ENCODE measurements around the gene RSPH10B. TPM values are rescaled to one million over a fixed set of nuclear protein-coding genes. Genes with fewer than 3 reads are reported as not detected.
A peak's percentile ranks its signal among the peaks of the same experiment; 100 is the strongest.
"Not testable (repeated sequence)": the region's sequence is repeated elsewhere in the genome, so short reads cannot be mapped to it uniquely, and the experiment has no call there.

RSPH10B gene
- total RNA-seq: 1 to 10 TPM in 1 of 4 donors, not detected in 3; 3.1 TPM

GRCh38 chr7:5970347-5970911 is at the start of gene RSPH10B:
RSPH10B (minus strand) TSS chr7:5970689; CDS start chr7:5967116, 3,573 bp downstream.
- not testable (repeated sequence) for DNase-seq, H3K4me1 ChIP-seq, H3K9me3 ChIP-seq, H3K4me3 ChIP-seq, H3K36me3 ChIP-seq, H3K27me3 ChIP-seq, H3K27ac ChIP-seq

DNA sequence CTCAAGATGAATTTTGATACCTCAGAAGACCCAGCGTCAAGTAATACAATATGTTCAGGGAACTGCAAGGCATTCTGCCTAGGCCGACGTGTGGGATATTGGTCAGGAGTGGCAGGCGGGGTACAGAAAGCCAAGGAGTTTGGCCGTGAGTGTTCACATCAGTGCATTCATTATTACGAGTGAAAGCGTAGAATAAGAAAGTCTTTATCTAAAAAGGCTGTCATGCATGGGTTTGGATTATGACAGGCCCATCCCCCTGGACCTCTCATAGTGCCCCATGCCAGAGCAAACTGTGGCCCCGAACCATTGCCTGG is 46.1 kb upstream of the RSPH10B start:
- Histone ChIP-seq H3K4me3 (no peak overlapping the region), H3K27me3 (no peaks in the 10 kb centered on the region), H3K9me3 (no peaks in the 10 kb centered on the region), H3K4me1 (peaks cover 0 to 8% (median 0%) of the 10 kb centered on the region in 4 donors), H3K36me3 (peaks cover 0 to 61% (median 0%) of the 10 kb centered on the region in 3 donors), H3K27ac (no peak overlapping the region)
- TF ChIP-seq POLR2A (IDR thresholded peaks at IDR 0.05) (no peak), CTCF (IDR thresholded peaks at IDR 0.05) (no peak)
- peak in 1 of 3 donors; percentile 14 for DNase-seq

DNA sequence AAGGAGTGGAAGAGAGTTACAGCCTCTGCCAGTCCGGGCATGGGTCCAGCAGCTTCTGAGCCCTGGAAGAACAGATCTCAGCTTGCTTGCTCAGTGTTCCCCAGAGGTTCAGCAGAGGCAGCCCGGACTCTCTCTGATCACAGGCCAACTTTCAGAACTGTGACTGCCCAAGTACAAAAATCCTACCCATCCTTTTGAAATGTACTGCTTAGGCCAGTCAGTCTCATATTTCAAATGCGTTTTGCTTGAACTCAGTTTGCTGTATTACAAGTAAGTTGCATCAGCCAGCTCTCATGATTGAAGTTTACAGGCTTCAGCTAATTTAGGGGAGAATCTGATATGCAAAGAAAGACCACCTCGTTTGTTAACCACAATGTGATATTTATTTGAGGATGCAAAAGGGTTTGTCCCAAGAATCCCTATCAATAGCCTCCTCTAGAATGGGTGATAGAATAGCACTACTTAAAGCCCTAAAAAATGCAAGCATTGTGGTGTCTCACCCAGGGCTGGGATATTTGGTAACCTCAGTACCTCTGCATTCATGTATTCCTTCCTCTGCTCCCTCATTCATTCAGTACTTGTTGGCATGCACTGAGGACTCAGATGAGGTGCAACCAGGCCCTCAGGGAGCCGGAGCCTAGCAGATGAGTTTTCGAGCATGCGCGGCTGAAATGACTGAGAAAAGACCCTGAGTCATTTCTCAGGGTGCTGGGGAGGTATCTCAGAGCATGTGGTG is 45.6 kb upstream of the RSPH10B start:
- Histone ChIP-seq H3K27me3 (no peaks in the 10 kb centered on the region), H3K4me1 (peaks cover 0 to 13% (median 0%) of the 10 kb centered on the region in 4 donors), H3K9me3 (no peaks in the 10 kb centered on the region), H3K27ac (peak overlapping the region in 1 of 4 donors; percentile 23), H3K4me3 (no peak overlapping the region), H3K36me3 (peaks cover 0 to 58% (median 0%) of the 10 kb centered on the region in 3 donors)
- TF ChIP-seq POLR2A (IDR thresholded peaks at IDR 0.05) (no peak), CTCF (IDR thresholded peaks at IDR 0.05) (no peak)
- no peak for DNase-seq

DNA sequence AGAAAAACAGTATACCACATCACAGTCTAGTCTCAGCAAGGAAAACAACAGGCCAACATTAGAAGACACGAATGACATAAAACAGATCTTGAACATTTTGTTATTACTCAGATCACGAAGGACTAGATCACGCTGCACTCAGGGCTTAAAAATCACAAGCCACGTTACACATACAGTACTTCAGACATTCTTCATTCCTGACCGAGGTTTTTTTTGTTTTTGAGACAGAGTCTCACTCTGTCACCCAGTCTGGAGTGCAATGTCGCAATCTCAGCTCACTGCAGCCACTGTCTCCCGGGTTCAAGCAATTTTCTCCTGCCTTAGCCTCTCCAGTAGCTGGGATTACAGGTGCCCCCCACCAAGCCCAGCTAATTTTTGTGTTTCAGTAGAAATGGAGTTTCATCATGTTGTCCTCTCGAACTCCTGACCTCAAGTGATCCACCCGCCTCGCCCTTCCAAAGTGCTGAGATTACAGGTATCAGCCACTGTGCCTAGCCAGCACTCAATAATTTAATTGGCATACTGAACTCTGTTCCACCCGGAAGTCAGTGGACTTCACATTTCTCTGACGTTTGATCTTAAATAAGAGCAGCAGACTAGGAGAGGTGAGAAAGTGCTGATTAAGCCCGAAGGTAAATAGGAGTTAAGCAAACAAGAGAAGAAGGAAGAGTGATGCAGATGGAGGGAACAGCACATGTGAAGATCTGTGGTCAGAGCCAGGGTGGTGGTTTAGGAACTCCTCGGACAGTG is 42.0 kb upstream of the RSPH10B start:
- peak overlapping the region in 3 of 4 donors; percentile 68 to 81 (median 78) for H3K27ac ChIP-seq
- no peak overlapping the region for H3K4me3 ChIP-seq
- peaks cover 0 to 27% (median 0%) of the 10 kb centered on the region in 3 donors for H3K36me3 ChIP-seq
- TF ChIP-seq POLR2A (IDR thresholded peaks at IDR 0.05) (no peak), CTCF (IDR thresholded peaks at IDR 0.05) (no peak)
- H3K4me1 ChIP-seq: peaks cover 0 to 31% (median 3%) of the 10 kb centered on the region in 4 donors
- peak in 2 of 3 donors; percentile 72 to 79 for DNase-seq
- no peaks in the 10 kb centered on the region for H3K27me3 ChIP-seq
- no peaks in the 10 kb centered on the region for H3K9me3 ChIP-seq

DNA sequence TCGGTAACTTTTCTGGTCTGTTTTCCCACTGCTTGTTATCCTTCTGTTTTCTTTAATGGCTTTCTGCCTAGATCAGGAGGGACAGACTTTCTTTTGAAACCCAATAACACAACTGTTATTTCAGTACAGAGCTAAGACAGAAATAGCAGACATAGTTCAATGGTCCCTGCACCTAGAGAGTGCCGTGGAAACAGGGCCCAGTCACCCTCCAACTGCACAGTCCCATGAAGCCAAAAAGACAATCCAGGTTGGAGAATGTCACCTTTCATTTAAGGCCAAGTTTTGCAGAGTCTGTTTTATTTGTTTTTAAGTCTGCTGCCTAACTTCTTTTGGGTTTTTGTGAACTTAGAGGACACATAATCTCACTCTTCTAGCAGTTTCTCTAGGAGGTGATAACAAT is 41.1 kb upstream of the RSPH10B start:
- Histone ChIP-seq H3K4me1 (peaks cover 0 to 31% (median 3%) of the 10 kb centered on the region in 4 donors), H3K36me3 (peaks cover 0 to 19% (median 0%) of the 10 kb centered on the region in 3 donors)

GRCh38 chr7:6010370-6010769 is 39.9 kb upstream of the RSPH10B start:
- H3K27me3 ChIP-seq, H3K36me3 ChIP-seq, H3K9me3 ChIP-seq: not testable (repeated sequence)
- Histone ChIP-seq H3K27ac (peak overlapping the region in 2 of 4 donors; percentile 87 to 98), H3K4me3 (peak overlapping the region in 1 of 4 donors; percentile 71), H3K4me1 (peaks cover 0 to 27% (median 3%) of the 10 kb centered on the region in 4 donors)
- peak in 1 of 3 donors; percentile 39 for DNase-seq

More for the DNA sequence above, 41.1 kb upstream of the RSPH10B start:
- Histone ChIP-seq H3K9me3 (no peaks in the 10 kb centered on the region), H3K27me3 (no peaks in the 10 kb centered on the region), H3K27ac (peak overlapping the region in 3 of 4 donors; percentile 68 to 78 (median 73)), H3K4me3 (no peak overlapping the region)
- TF ChIP-seq POLR2A (IDR thresholded peaks at IDR 0.05) (no peak), CTCF (IDR thresholded peaks at IDR 0.05) (no peak)
- no peak for DNase-seq
